Measurements from ENCODE around the gene RBX1. TPM values are rescaled to one million over a fixed set of nuclear protein-coding genes. Genes with fewer than 3 reads are reported as not detected.

The RBX1 gene
- polyA plus RNA-seq, 3 donors: 42.7 to 247 (median 224) TPM

DNA sequence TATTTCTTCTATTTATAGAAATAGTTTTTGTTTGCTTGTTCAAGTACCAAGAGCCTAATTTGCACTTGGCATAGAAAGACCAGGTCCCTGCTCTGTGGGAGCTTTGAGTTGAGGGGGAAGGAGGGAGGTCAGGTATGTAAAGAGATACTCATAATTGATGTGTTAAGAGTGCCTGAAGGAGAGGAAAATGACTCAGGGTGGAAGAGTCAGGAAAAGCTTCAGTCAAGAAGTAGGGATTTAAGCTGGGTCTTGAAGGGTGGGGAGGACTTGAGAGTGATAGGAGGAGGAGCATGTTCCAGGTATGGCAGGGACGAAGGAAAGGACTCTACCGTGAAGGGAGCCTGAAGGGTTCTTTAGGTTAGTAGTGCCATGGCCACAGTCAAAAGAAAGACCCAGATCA, 9.0 kb downstream of the RBX1 start:
- Histone ChIP-seq H4K20me1 (ENCODE audit: insufficient read depth, low read length) (peaks cover 29% of the 10 kb centered on the region), H3K9me3 (replicated peaks in 1 of 2; ENCODE audit: control insufficient read depth in 1 of 2, insufficient read depth in 1 of 2, low read length in 2 of 2) (no peaks in the 10 kb centered on the region), H2AFZ (ENCODE audit: insufficient read depth, low read depth, low read length, poor library complexity, severe bottlenecking) (no peak overlapping the region), H3K27me3 (ENCODE audit: control insufficient read depth in 2 of 2, insufficient read depth in 2 of 2, low read length in 2 of 2) (no peaks in the 10 kb centered on the region), H3K9ac (ENCODE audit: insufficient read depth, low read length, poor library complexity, severe bottlenecking) (no peak overlapping the region), H3K79me2 (ENCODE audit: insufficient read depth, low read length) (peaks cover 86% of the 10 kb centered on the region), H3K36me3 (replicated peaks in 1 of 2; ENCODE audit: control insufficient read depth in 1 of 2, insufficient read depth in 2 of 2, low read length in 2 of 2) (peaks cover 45 to 85% of the 10 kb centered on the region in 2 donors), H3K4me2 (replicated peaks; ENCODE audit: extremely low read depth, low read length, poor library complexity, severe bottlenecking) (no peak overlapping the region), H3K4me3 (replicated peaks in 1 of 3; ENCODE audit: low read depth in 2 of 3, low read length in 3 of 3) (no peak overlapping the region), H3K4me1 (ENCODE audit: control insufficient read depth in 1 of 2, insufficient read depth in 2 of 2, low read length in 2 of 2) (peaks cover 0 to under 1% of the 10 kb centered on the region in 2 donors), H3K27ac (ENCODE audit: low read depth in 1 of 2, low read length in 2 of 2) (peak overlapping the region in 1 of 2 donors; percentile 36)
- TF ChIP-seq, protein P1, sequence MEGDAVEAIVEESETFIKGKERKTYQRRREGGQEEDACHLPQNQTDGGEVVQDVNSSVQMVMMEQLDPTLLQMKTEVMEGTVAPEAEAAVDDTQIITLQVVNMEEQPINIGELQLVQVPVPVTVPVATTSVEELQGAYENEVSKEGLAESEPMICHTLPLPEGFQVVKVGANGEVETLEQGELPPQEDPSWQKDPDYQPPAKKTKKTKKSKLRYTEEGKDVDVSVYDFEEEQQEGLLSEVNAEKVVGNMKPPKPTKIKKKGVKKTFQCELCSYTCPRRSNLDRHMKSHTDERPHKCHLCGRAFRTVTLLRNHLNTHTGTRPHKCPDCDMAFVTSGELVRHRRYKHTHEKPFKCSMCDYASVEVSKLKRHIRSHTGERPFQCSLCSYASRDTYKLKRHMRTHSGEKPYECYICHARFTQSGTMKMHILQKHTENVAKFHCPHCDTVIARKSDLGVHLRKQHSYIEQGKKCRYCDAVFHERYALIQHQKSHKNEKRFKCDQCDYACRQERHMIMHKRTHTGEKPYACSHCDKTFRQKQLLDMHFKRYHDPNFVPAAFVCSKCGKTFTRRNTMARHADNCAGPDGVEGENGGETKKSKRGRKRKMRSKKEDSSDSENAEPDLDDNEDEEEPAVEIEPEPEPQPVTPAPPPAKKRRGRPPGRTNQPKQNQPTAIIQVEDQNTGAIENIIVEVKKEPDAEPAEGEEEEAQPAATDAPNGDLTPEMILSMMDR (IDR thresholded peaks at IDR 0.05): no peak
- Mint-ChIP-seq H3K9me3 (peaks cover 0 to 2% (median 0%) of the 10 kb centered on the region in 7 donors), H3K36me3 (peaks cover 55 to 80% of the 10 kb centered on the region in 2 donors), H3K4me3 (peak overlapping the region in 1 of 2 donors; percentile 0), H3K27me3 (ENCODE audit: low read depth in 3 of 3) (peaks cover 0 to 3% (median 0%) of the 10 kb centered on the region in 3 donors), H3K4me1 (peaks cover 5% of the 10 kb centered on the region), H3K27ac (peak overlapping the region in 4 of 7 donors; percentile 52 to 82 (median 68))
- intact Hi-C loops (cut with micrococcal nuclease): no loop called here
- WGBS (ENCODE audit: insufficient coverage): 100% methylated on average over 1 of the region's 2 CpGs
- no peak for DNase-seq

DNA sequence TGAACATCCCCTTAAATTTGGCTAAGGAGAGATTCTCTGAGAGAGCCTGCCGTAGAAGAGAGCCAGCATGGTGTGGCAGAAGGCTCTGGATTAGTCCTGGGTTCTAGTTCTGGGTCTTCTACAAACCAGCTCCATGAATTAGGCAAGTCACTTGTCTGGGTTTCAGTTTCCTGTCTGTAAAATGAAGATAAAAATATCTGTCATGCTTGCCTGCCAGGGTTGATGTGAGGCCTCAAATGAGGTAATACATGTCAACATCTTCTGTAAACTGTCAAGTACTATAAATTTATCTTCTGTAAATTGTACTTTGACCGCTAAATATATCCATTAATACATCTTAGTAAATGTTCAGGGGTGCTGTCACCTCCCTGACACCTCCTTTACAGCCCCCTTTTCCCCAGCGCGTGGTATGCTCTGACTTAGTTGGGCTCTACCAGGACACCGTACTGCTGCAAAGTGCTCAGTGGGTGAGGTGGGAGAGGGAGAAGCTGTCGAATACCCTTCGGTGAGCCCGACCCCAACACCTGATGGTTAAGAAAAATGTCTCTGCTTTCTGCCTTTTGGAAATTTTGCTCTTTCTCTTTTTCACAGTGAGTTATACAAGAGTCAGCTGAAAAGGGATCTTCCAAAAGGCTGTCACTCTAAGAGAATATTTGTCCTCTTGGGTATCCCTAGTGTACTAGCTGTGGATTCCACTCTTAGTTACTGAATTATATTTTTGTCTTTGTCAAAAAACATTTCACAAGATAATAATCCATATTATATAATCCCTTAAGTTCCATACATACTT, 15.0 kb downstream of the RBX1 start:
- Histone ChIP-seq H2AFZ (ENCODE audit: insufficient read depth, low read depth, low read length, poor library complexity, severe bottlenecking) (no peak overlapping the region), H3K4me1 (ENCODE audit: control insufficient read depth in 1 of 2, insufficient read depth in 2 of 2, low read length in 2 of 2) (peaks cover 24 to 26% of the 10 kb centered on the region in 2 donors), H3K9me3 (replicated peaks in 1 of 2; ENCODE audit: control insufficient read depth in 1 of 2, insufficient read depth in 1 of 2, low read length in 2 of 2) (no peaks in the 10 kb centered on the region), H3K79me2 (ENCODE audit: insufficient read depth, low read length) (peaks cover 45% of the 10 kb centered on the region), H3K4me3 (replicated peaks in 1 of 3; ENCODE audit: low read depth in 2 of 3, low read length in 3 of 3) (no peak overlapping the region), H3K27ac (ENCODE audit: low read depth in 1 of 2, low read length in 2 of 2) (peak overlapping the region; percentile 62 to 88), H4K20me1 (ENCODE audit: insufficient read depth, low read length) (peaks cover 24% of the 10 kb centered on the region), H3K4me2 (replicated peaks; ENCODE audit: extremely low read depth, low read length, poor library complexity, severe bottlenecking) (peak overlapping the region; percentile 12), H3K9ac (ENCODE audit: insufficient read depth, low read length, poor library complexity, severe bottlenecking) (peak overlapping the region; percentile 15), H3K36me3 (replicated peaks in 1 of 2; ENCODE audit: control insufficient read depth in 1 of 2, insufficient read depth in 2 of 2, low read length in 2 of 2) (peaks cover 51 to 89% of the 10 kb centered on the region in 2 donors), H3K27me3 (ENCODE audit: control insufficient read depth in 2 of 2, insufficient read depth in 2 of 2, low read length in 2 of 2) (no peaks in the 10 kb centered on the region)
- peak; percentile 43 to 70 (median 47) for DNase-seq
- Mint-ChIP-seq H3K4me1 (peaks cover 22% of the 10 kb centered on the region), H3K27me3 (ENCODE audit: low read depth in 3 of 3) (no peaks in the 10 kb centered on the region), H3K9me3 (no peaks in the 10 kb centered on the region), H3K27ac (peak overlapping the region; percentile 86 to 98 (median 91)), H3K4me3 (peak overlapping the region in 1 of 2 donors; percentile 18), H3K36me3 (peaks cover 55 to 83% of the 10 kb centered on the region in 2 donors)
- TF ChIP-seq, protein P1 (IDR thresholded peaks at IDR 0.05): no peak
- no CpG with 5 or more reads among the region's 8 CpGs for whole genome bisulfite sequencing (ENCODE audit: insufficient coverage)
- intact Hi-C loops (cut with micrococcal nuclease): loop anchor here in 1 of 2 donors (5.0 kb wide), 1 partner anchor 126 kb away; the partner anchor contains the start of gene EP300
